ENCODE results near the gene CCDC192.

Gene CCDC192

GRCh38 chr5:127934791-127935256 lies 231.6 kb downstream of the CCDC192 start:
- no peak for TF ChIP-seq CTCF (IDR thresholded peaks at IDR 0.05; ENCODE audit: low read depth, low read length)
- no peak for TF ChIP-seq EZH2phosphoT487 (IDR thresholded peaks at IDR 0.05; ENCODE audit: low read depth)
- Histone ChIP-seq H2AFZ (ENCODE audit: low read depth, low read length) (no peak overlapping the region), H3K79me2 (ENCODE audit: low read length) (no peaks in the 10 kb centered on the region), H3K27me3 (ENCODE audit: low read depth, low read length) (no peaks in the 10 kb centered on the region), H3K4me1 (ENCODE audit: low read length) (no peaks in the 10 kb centered on the region), H3K36me3 (replicated peaks; ENCODE audit: low read depth, low read length) (no peaks in the 10 kb centered on the region), H3K9ac (ENCODE audit: low read length) (no peak overlapping the region), H3K4me2 (ENCODE audit: low read length) (no peak overlapping the region), H3K9me3 (ENCODE audit: insufficient read depth, low read length) (no peaks in the 10 kb centered on the region), H3K27ac (ENCODE audit: low read length) (no peak overlapping the region), H4K20me1 (ENCODE audit: insufficient read depth, low read length) (no peaks in the 10 kb centered on the region), H3K4me3 (ENCODE audit: low read length) (no peak overlapping the region)

- H3K9ac ChIP-seq (ENCODE audit: low read length) = no peak overlapping the region
- no peaks in the 10 kb centered on the region for H3K27me3 ChIP-seq (ENCODE audit: low read depth, low read length)
- no peaks in the 10 kb centered on the region for H3K9me3 ChIP-seq (ENCODE audit: insufficient read depth, low read length)
- H3K27ac ChIP-seq (ENCODE audit: low read length) = no peak overlapping the region
- TF ChIP-seq EZH2phosphoT487 (IDR thresholded peaks at IDR 0.05; ENCODE audit: low read depth) (no peak), CTCF (IDR thresholded peaks at IDR 0.05; ENCODE audit: low read depth, low read length) (no peak)
- no peaks in the 10 kb centered on the region for H4K20me1 ChIP-seq (ENCODE audit: insufficient read depth, low read length)
- H2AFZ ChIP-seq (ENCODE audit: low read depth, low read length) = no peak overlapping the region
- no peaks in the 10 kb centered on the region for H3K4me1 ChIP-seq (ENCODE audit: low read length)
- no peak overlapping the region for H3K4me2 ChIP-seq (ENCODE audit: low read length)
- H3K79me2 ChIP-seq (ENCODE audit: low read length) = no peaks in the 10 kb centered on the region
- no peak overlapping the region for H3K4me3 ChIP-seq (ENCODE audit: low read length)
- H3K36me3 ChIP-seq (replicated peaks; ENCODE audit: low read depth, low read length) = no peaks in the 10 kb centered on the region
Measured at GRCh38 chr5:127935398-127935797, 232.2 kb downstream of the CCDC192 start.

- Histone ChIP-seq H3K4me3 (ENCODE audit: low read length) (no peak overlapping the region), H3K4me1 (ENCODE audit: low read length) (no peaks in the 10 kb centered on the region), H3K36me3 (replicated peaks; ENCODE audit: low read depth, low read length) (no peaks in the 10 kb centered on the region), H3K9me3 (ENCODE audit: insufficient read depth, low read length) (no peaks in the 10 kb centered on the region), H3K79me2 (ENCODE audit: low read length) (no peaks in the 10 kb centered on the region), H3K27me3 (ENCODE audit: low read depth, low read length) (no peaks in the 10 kb centered on the region), H2AFZ (ENCODE audit: low read depth, low read length) (no peak overlapping the region), H3K27ac (ENCODE audit: low read length) (no peak overlapping the region), H3K9ac (ENCODE audit: low read length) (no peak overlapping the region), H3K4me2 (ENCODE audit: low read length) (no peak overlapping the region), H4K20me1 (ENCODE audit: insufficient read depth, low read length) (no peaks in the 10 kb centered on the region)
- TF ChIP-seq CTCF (IDR thresholded peaks at IDR 0.05; ENCODE audit: low read depth, low read length) (no peak), EZH2phosphoT487 (IDR thresholded peaks at IDR 0.05; ENCODE audit: low read depth) (no peak)
Measured at GRCh38 chr5:127936439-127936972, 233.3 kb downstream of the CCDC192 start.

GRCh38 chr5:127938746-127939145 lies 235.6 kb downstream of the CCDC192 start:
- Histone ChIP-seq H3K9me3 (ENCODE audit: insufficient read depth, low read length) (no peaks in the 10 kb centered on the region), H3K27me3 (ENCODE audit: low read depth, low read length) (no peaks in the 10 kb centered on the region), H4K20me1 (ENCODE audit: insufficient read depth, low read length) (no peaks in the 10 kb centered on the region), H3K79me2 (ENCODE audit: low read length) (no peaks in the 10 kb centered on the region), H3K27ac (ENCODE audit: low read length) (no peak overlapping the region), H3K4me2 (ENCODE audit: low read length) (no peak overlapping the region), H3K9ac (ENCODE audit: low read length) (no peak overlapping the region), H3K4me3 (ENCODE audit: low read length) (no peak overlapping the region), H2AFZ (ENCODE audit: low read depth, low read length) (no peak overlapping the region), H3K4me1 (ENCODE audit: low read length) (no peaks in the 10 kb centered on the region), H3K36me3 (replicated peaks; ENCODE audit: low read depth, low read length) (no peaks in the 10 kb centered on the region)
- TF ChIP-seq EZH2phosphoT487 (IDR thresholded peaks at IDR 0.05; ENCODE audit: low read depth) (no peak), CTCF (IDR thresholded peaks at IDR 0.05; ENCODE audit: low read depth, low read length) (no peak)
